Brain microvascular endothelial cell (primary cell): Measurements from ENCODE around the gene CEACAM6.
A peak's percentile ranks its signal among the peaks of the same experiment; 100 is the strongest.
"Not testable (repeated sequence)": the region's sequence is repeated elsewhere in the genome, so short reads cannot be mapped to it uniquely, and the experiment has no call there.

ENCODE experiments used
- DNase-seq: peaks from one replicate; pipeline ENCODE4 v3.0.0-alpha.2; 2020
- H3K27ac ChIP-seq: fragments of 250-450 bp; sonication (Bioruptor Pico); 2 replicates; pipeline ENCODE4 v1.5.1; 2020; ENCODE audit warnings: mild to moderate bottlenecking, moderate library complexity
- H3K27me3 ChIP-seq: fragments of 250-450 bp; sonication (Bioruptor Pico); replicated peaks from 2 replicates; pipeline ENCODE4 v1.5.1; 2020; ENCODE audit warnings: mild to moderate bottlenecking
- H3K36me3 ChIP-seq: fragments of 250-450 bp; sonication (Bioruptor Pico); replicated peaks from 2 replicates; pipeline ENCODE4 v1.5.1; 2020; ENCODE audit warnings: mild to moderate bottlenecking
- H3K4me3 ChIP-seq: 2 replicates; pipeline ENCODE4 v1.5.1; 2011; ENCODE audit warnings: low read depth, mild to moderate bottlenecking, control low read depth, low read length, moderate library complexity
- in situ Hi-C: cut with HindIII; loops from 2 replicates; pipeline ENCODE4 v1.10.0; 2017; ENCODE audit warnings: low sequenced_read_pairs, low pct_ligation_motif_present
- TF ChIP-seq, protein P1 (sequence below): IDR thresholded peaks from 2 replicates; pipeline ENCODE4 v1.5.1; 2011; ENCODE audit warnings: low read depth, mild to moderate bottlenecking, moderate library complexity, low read length, control low read depth, inconsistent platforms; ENCODE audit errors: missing control alignments

The CEACAM6 gene

DNA sequence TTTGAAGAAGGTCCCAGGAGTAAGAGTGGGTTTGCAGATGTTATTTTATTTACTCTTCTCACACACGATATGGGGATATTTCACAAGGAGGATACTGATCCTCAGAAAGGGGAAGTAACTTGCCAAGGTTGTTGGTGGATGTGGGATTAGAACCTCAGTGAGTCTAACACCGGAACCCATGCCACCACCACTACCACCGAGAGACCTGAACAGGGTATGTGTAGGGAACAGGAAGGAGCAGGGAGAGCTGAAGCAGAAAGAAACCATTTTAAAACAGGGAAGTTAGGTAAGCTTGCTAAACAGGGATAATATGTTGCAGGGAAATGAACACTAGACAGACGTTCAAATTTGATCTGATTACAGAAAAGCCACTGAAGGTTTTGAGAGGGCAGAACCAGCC is 29.4 kb downstream of the CEACAM6 start:
- DNase-seq: no peak
- no peaks in the 10 kb centered on the region for H3K36me3 ChIP-seq
- in situ Hi-C loops: no loop called here
- H3K27me3 ChIP-seq: no peaks in the 10 kb centered on the region
- H3K4me3 ChIP-seq: no peak overlapping the region
- TF ChIP-seq, protein P1, sequence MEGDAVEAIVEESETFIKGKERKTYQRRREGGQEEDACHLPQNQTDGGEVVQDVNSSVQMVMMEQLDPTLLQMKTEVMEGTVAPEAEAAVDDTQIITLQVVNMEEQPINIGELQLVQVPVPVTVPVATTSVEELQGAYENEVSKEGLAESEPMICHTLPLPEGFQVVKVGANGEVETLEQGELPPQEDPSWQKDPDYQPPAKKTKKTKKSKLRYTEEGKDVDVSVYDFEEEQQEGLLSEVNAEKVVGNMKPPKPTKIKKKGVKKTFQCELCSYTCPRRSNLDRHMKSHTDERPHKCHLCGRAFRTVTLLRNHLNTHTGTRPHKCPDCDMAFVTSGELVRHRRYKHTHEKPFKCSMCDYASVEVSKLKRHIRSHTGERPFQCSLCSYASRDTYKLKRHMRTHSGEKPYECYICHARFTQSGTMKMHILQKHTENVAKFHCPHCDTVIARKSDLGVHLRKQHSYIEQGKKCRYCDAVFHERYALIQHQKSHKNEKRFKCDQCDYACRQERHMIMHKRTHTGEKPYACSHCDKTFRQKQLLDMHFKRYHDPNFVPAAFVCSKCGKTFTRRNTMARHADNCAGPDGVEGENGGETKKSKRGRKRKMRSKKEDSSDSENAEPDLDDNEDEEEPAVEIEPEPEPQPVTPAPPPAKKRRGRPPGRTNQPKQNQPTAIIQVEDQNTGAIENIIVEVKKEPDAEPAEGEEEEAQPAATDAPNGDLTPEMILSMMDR: no peak
- H3K27ac ChIP-seq: no peak overlapping the region

DNA sequence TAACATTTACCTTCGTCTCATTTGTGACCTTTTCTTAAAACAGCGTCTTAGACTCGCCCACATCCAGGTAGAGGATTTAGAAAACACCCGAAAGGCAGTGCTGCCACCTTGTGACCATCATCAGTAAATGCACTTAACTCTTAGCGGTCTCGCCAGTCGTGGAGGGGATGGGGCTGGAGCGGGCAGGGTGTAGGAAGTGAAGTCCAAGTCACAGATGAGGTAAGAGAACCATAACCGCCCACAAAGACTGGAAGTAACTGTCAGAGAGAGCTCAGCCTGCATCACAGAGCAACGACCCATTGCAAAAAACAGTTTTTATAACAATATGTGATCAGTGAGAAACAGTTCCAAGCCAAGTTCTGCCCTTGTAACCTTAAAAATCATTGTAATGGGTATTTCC is 30.3 kb downstream of the CEACAM6 start:
- H3K27me3 ChIP-seq: no peaks in the 10 kb centered on the region
- H3K27ac ChIP-seq: no peak overlapping the region
- peak; percentile 49 for DNase-seq
- no peaks in the 10 kb centered on the region for H3K36me3 ChIP-seq
- no peak overlapping the region for H3K4me3 ChIP-seq
- in situ Hi-C loops: no loop called here
- TF ChIP-seq, protein P1: peak; percentile 89

DNA sequence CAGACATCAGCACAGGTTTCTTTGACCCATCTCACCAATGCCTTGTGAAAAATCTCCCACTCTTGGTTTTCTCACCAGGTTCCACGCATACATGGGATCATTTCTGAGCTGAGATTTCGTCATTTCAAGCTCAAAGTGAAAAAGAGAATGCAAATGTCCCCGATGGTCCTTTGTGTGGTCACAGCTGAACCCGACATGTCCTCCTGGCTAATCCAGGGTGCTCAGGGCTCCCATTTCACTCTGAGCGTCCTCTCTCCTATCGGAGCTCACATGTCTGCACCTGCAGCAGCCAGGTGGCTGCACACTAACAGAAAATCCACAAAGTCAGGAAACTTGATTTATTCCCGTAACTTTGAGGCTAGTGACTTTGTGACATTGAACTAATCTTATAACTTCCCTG is 31.7 kb downstream of the CEACAM6 start:
- Histone ChIP-seq H3K27ac (no peak overlapping the region), H3K36me3 (no peaks in the 10 kb centered on the region), H3K27me3 (no peaks in the 10 kb centered on the region), H3K4me3 (no peak overlapping the region)
- TF ChIP-seq, protein P1: no peak
- DNase-seq: no peak
- in situ Hi-C loops: no loop called here

DNA sequence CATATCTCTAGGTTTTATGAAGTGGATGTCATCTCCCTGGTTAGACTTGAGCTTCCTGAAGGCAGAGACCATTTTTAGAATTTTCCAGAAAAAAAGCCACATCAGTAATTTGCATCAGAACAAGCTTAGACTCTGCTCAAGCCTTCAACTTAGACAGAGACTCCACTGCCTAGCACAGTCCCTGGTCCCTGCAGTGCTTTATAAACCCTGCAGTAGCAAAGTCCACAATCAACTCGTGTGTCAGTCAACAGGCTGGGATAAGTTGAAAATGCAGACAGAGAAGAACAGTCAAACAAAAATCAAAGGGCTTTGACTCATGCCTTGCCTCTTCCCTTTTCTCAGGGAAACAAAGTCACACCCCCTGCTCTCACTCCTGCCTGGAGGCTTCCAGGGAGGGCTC is 33.2 kb downstream of the CEACAM6 start:
- in situ Hi-C loops, H3K36me3 ChIP-seq, H3K27me3 ChIP-seq, DNase-seq, H3K27ac ChIP-seq, H3K4me3 ChIP-seq: not testable (repeated sequence)

DNA sequence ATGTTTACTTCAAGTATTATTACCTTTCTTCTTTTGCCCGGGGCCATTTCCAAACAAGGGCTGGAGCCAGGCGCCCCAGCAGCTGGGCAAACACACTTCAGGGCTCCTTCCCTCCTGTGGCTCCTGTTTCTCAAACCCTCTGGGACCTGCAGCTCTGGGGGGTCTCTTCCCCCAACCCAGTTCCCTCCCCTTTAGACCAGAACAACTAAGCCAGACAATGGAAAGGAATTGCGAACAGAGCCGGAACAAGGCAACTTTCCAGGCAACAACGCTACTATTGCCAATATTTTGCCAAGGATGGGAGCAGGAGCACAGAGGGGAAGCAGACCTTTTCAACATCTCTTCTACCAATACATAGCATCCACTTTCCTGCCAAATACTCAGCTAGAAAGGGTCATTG is 33.7 kb downstream of the CEACAM6 start:
- H3K27ac ChIP-seq, H3K4me3 ChIP-seq, in situ Hi-C loops, H3K27me3 ChIP-seq, DNase-seq, H3K36me3 ChIP-seq: not testable (repeated sequence)

DNA sequence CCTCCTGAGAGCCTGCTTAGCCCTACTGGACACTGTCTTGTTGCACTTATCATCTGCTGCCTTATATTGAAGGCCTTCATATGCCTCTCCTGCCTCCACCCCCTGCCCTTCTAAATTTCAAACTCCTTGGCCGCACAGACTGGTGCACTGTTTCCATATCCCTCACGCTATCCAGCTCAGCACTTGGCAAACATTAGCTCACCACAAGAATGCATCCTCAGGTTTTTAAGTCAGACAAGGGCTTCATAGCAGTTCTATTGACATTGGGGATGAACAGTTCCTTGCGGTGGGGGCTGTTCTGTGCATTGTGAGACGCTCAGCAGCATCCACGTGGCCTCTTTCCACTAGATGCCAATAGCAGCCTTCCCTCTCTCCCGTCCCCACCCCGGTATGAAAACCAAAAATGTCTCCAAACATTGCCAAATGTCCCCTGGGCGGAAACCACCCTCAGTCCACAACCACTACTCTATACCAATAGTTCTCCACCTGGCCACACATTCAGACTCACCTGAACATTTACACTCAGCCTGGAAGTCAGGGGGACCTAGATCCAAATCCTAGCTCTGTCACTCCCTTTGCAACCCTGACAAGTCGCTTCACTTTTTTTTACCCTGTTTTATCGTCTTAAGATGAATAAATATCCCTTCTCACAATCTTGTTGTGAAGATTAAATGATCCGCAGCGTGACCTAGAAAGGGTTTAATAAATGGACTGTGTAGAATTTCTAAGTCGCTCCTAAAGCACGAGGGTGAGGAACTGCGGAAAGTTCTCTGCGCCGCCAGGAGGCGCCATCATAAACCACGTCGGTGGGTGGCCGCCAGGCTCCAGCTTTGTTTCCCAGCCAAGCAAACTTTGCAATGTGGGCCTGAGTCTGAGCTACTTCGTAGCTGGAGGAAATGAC is 37.4 kb downstream of the CEACAM6 start:
- no peak overlapping the region for H3K4me3 ChIP-seq
- DNase-seq: peak; percentile 15
- no peak overlapping the region for H3K27ac ChIP-seq
- in situ Hi-C loops: no loop called here
- no peaks in the 10 kb centered on the region for H3K27me3 ChIP-seq
- TF ChIP-seq, protein P1: peak; percentile 78
- no peaks in the 10 kb centered on the region for H3K36me3 ChIP-seq

DNA sequence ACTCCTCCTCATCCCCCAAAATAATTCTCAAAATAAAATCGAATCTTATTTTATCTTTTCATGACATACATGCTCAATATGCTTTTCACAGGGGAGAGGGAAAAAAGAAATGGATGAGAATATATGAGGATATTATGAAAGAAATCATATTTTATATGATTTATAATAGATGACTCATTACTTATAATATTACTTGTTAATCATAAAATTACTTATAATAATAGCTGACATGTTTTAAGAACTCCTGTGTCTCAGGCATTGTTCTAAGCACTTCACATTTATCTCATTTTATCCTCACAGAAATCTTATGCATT is 38.0 kb downstream of the CEACAM6 start:
- Histone ChIP-seq H3K36me3 (no peaks in the 10 kb centered on the region), H3K27ac (no peak overlapping the region), H3K4me3 (no peak overlapping the region), H3K27me3 (no peaks in the 10 kb centered on the region)
- no peak for DNase-seq
- TF ChIP-seq, protein P1: no peak
- in situ Hi-C loops: no loop called here
